ENCODE data around the gene KCNK2.

Gene KCNK2

GRCh38 chr1:215264649-215265048 lies 182.1 kb downstream of the KCNK2 start:
- TF ChIP-seq CTCF (IDR thresholded peaks at IDR 0.05; ENCODE audit: unreplicated experiment in 3 of 3), result no peak
- Mint-ChIP-seq H3K27me3 (ENCODE audit: low read depth) (peaks cover 7% of the 10 kb centered on the region), H3K4me3 (no peak overlapping the region), H3K27ac (no peak overlapping the region), H3K9me3 (no peaks in the 10 kb centered on the region), H3K4me1 (no peaks in the 10 kb centered on the region), H3K36me3 (ENCODE audit: low read depth) (no peaks in the 10 kb centered on the region)

GRCh38 chr1:215267495-215267894 lies 185.0 kb downstream of the KCNK2 start:
- no peaks in the 10 kb centered on the region for H3K4me1 Mint-ChIP-seq
- H3K27me3 Mint-ChIP-seq (ENCODE audit: low read depth), result no peaks in the 10 kb centered on the region
- no peaks in the 10 kb centered on the region for H3K36me3 Mint-ChIP-seq (ENCODE audit: low read depth)
- H3K9me3 Mint-ChIP-seq, result no peaks in the 10 kb centered on the region
- no peak overlapping the region for H3K27ac Mint-ChIP-seq
- no peak overlapping the region for H3K4me3 Mint-ChIP-seq
- TF ChIP-seq CTCF (IDR thresholded peaks at IDR 0.05; ENCODE audit: unreplicated experiment in 3 of 3), result no peak

GRCh38 chr1:215269955-215270354 lies 187.4 kb downstream of the KCNK2 start:
- no peaks in the 10 kb centered on the region for H3K9me3 Mint-ChIP-seq
- no peak overlapping the region for H3K27ac Mint-ChIP-seq
- no peak for TF ChIP-seq CTCF (IDR thresholded peaks at IDR 0.05; ENCODE audit: unreplicated experiment in 3 of 3)
- no peak overlapping the region for H3K4me3 Mint-ChIP-seq
- H3K27me3 Mint-ChIP-seq (ENCODE audit: low read depth), result no peaks in the 10 kb centered on the region
- no peaks in the 10 kb centered on the region for H3K4me1 Mint-ChIP-seq
- H3K36me3 Mint-ChIP-seq (ENCODE audit: low read depth), result no peaks in the 10 kb centered on the region

- Mint-ChIP-seq H3K4me1 (no peaks in the 10 kb centered on the region), H3K36me3 (ENCODE audit: low read depth) (no peaks in the 10 kb centered on the region), H3K27ac (no peak overlapping the region), H3K9me3 (no peaks in the 10 kb centered on the region), H3K4me3 (no peak overlapping the region), H3K27me3 (ENCODE audit: low read depth) (no peaks in the 10 kb centered on the region)
- no peak for TF ChIP-seq CTCF (IDR thresholded peaks at IDR 0.05; ENCODE audit: unreplicated experiment in 3 of 3)
Measured at GRCh38 chr1:215273838-215274516, 191.4 kb downstream of the KCNK2 start.

- no peak for TF ChIP-seq CTCF (IDR thresholded peaks at IDR 0.05; ENCODE audit: unreplicated experiment in 3 of 3)
- Mint-ChIP-seq H3K36me3 (ENCODE audit: low read depth) (no peaks in the 10 kb centered on the region), H3K27me3 (ENCODE audit: low read depth) (no peaks in the 10 kb centered on the region), H3K27ac (no peak overlapping the region), H3K9me3 (no peaks in the 10 kb centered on the region), H3K4me1 (no peaks in the 10 kb centered on the region), H3K4me3 (no peak overlapping the region)
Measured at GRCh38 chr1:215276582-215276981, 194.0 kb downstream of the KCNK2 start.

- H3K4me1 Mint-ChIP-seq, result no peaks in the 10 kb centered on the region
- H3K9me3 Mint-ChIP-seq, result no peaks in the 10 kb centered on the region
- no peak overlapping the region for H3K4me3 Mint-ChIP-seq
- no peak overlapping the region for H3K27ac Mint-ChIP-seq
- no peak for TF ChIP-seq CTCF (IDR thresholded peaks at IDR 0.05; ENCODE audit: unreplicated experiment in 3 of 3)
- H3K36me3 Mint-ChIP-seq (ENCODE audit: low read depth), result no peaks in the 10 kb centered on the region
- no peaks in the 10 kb centered on the region for H3K27me3 Mint-ChIP-seq (ENCODE audit: low read depth)
Measured at GRCh38 chr1:215277532-215277931, 195.0 kb downstream of the KCNK2 start.

Data from nephron (organoid).